Hematopoietic multipotent progenitor cell (in vitro differentiated cells): ENCODE measurements around the gene SLX4IP. TPM values are rescaled to one million over a fixed set of nuclear protein-coding genes. Genes with fewer than 3 reads are reported as not detected.
A peak's percentile ranks its signal among the peaks of the same experiment; 100 is the strongest.
"Not testable (repeated sequence)": the region's sequence is repeated elsewhere in the genome, so short reads cannot be mapped to it uniquely, and the experiment has no call there.

ENCODE experiments used
- DNase-seq, 3 donors: peaks; one replicate each; pipeline ENCODE4 v3.0.0-alpha.2; 2011 to 2015; ENCODE audit warnings: low read depth in 2 of 3, low spot score in 2 of 3
- total RNA-seq: library from RNA; depleted of rRNA; stranded (reverse); fragments of >200 nt; gene quantifications from one replicate; pipeline ENCODE4 v1.2.3, GENCODE V29; 2012

SLX4IP gene
- total RNA-seq, 1 donor: 4.6 TPM

- no peak for DNase-seq
Observed at GRCh38 chr20:10591946-10592521, 156.9 kb downstream of the SLX4IP start.

GRCh38 chr20:10594296-10594868 lies 159.3 kb downstream of the SLX4IP start:
- no peak for DNase-seq

GRCh38 chr20:10595266-10595665 lies 160.2 kb downstream of the SLX4IP start:
- no peak for DNase-seq

GRCh38 chr20:10595985-10596384 lies 160.9 kb downstream of the SLX4IP start:
- DNase-seq: peak in 2 of 3 donors; percentile 9 to 21

GRCh38 chr20:10596710-10597121 lies 161.6 kb downstream of the SLX4IP start:
- no peak for DNase-seq

GRCh38 chr20:10597637-10598036 lies 162.5 kb downstream of the SLX4IP start:
- no peak for DNase-seq

- no peak for DNase-seq
Observed at GRCh38 chr20:10602221-10602871, 167.2 kb downstream of the SLX4IP start.

- DNase-seq: no peak
Observed at GRCh38 chr20:10603378-10603777, 168.3 kb downstream of the SLX4IP start.

GRCh38 chr20:10603971-10604864 lies 169.1 kb downstream of the SLX4IP start:
- DNase-seq: no peak

GRCh38 chr20:10604865-10605440 lies 169.8 kb downstream of the SLX4IP start:
- DNase-seq: no peak

- no peak for DNase-seq
Observed at GRCh38 chr20:10605547-10606195, 170.6 kb downstream of the SLX4IP start.

- no peak for DNase-seq
Observed at GRCh38 chr20:10609276-10609675, 174.2 kb downstream of the SLX4IP start.

- DNase-seq: no peak
Observed at GRCh38 chr20:10609770-10610169, 174.7 kb downstream of the SLX4IP start.

GRCh38 chr20:10610251-10610650 lies 175.1 kb downstream of the SLX4IP start:
- no peak for DNase-seq

GRCh38 chr20:10611357-10611756 lies 176.3 kb downstream of the SLX4IP start:
- DNase-seq: peak in 1 of 3 donors; percentile 20

- not testable (repeated sequence) for DNase-seq
Observed at GRCh38 chr20:10613426-10613825, 178.3 kb downstream of the SLX4IP start.

- no peak for DNase-seq
Observed at GRCh38 chr20:10613911-10614310, 178.8 kb downstream of the SLX4IP start.

GRCh38 chr20:10616212-10616611 lies 181.1 kb downstream of the SLX4IP start:
- DNase-seq: no peak

- not testable (repeated sequence) for DNase-seq
Observed at GRCh38 chr20:10617549-10618133, 182.5 kb downstream of the SLX4IP start.
